ENCODE results near the gene DCC.
"Not testable (repeated sequence)": the region's sequence is repeated elsewhere in the genome, so short reads cannot be mapped to it uniquely, and the experiment has no call there.

The DCC gene

DNA sequence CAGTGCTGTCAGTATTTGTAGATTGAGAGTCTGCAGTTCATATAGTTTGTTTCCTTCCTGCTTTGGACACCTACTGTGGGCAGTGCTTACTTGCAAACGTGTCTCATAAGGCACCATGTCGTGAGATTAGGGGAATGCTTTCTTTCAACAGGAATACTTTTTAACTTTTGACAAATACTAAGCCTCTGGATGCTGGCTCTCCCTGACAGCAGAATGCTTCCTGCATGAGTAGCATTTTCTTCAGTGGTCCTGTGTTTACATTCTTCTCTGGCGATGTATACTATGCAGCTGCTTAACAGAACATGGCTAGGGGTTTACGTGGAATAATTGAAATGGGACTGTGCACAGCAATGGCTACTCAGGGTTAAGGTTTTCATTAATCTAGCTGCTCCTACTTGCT, 1077.0 kb downstream of the DCC start:
- DNase-seq (ENCODE audit: low read depth): no peak

DNA sequence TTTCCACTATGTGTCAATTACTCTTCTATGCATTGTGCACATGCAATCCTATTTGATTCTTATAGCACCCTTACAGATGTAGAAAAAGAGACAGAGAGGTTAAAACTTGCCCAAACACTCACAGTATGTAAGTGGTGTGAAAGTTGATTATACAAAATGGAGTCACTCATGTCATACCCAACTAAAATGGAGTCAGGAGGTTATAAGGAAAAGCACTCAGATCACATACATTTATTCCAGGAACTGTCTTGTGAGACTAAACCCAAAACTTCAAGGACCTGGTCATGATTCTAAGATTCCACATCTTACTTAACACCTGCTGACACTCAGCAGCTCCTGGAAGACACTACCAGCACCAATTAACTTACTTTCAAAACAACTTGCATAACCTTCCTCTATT, 1081.9 kb downstream of the DCC start:
- no peak for DNase-seq (ENCODE audit: low read depth)

DNA sequence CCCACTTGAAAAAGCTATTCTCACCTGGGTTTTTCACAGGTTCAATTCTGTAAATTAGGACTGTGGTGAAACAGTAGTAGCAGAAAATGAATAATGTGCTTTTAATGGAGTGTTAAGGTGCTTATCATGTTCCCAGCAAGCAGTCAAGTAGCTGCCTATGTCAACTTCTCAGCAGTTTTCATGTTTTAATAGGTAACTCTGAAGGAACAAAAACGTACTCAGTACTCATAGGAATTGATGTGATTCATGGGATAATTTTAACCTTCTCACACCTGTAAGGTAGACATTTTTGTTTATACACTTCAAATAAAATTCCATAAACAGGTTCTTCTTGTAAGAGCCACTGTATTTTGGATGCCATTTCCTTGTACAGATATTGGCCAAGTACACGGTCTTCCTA, 1082.9 kb downstream of the DCC start:
- DNase-seq (ENCODE audit: low read depth): no peak

DNA sequence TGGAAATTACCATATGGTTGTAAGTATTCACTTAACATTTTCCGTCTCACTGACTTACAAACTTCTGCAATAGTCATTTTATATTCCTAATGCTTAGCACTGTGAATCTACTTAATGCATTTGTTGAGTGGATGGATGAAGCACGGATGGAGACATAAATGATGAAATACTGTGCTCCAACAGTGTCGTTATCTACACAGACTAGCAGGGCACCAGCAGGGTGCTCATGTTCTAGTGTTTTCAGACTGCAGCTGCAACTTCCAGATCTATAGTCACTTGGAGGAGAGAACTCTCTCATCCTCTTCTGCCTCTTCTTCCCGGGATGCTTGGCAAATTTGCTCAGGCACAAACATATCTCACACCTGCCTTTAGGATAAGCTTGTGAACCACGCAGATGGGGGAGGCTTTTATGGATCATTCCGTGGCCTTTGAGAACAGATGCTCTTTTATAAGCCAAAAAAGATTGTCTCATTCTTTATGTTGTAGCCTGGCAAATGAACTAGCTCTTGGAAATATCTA, 1086.7 kb downstream of the DCC start:
- DNase-seq (ENCODE audit: low read depth): no peak

DNA sequence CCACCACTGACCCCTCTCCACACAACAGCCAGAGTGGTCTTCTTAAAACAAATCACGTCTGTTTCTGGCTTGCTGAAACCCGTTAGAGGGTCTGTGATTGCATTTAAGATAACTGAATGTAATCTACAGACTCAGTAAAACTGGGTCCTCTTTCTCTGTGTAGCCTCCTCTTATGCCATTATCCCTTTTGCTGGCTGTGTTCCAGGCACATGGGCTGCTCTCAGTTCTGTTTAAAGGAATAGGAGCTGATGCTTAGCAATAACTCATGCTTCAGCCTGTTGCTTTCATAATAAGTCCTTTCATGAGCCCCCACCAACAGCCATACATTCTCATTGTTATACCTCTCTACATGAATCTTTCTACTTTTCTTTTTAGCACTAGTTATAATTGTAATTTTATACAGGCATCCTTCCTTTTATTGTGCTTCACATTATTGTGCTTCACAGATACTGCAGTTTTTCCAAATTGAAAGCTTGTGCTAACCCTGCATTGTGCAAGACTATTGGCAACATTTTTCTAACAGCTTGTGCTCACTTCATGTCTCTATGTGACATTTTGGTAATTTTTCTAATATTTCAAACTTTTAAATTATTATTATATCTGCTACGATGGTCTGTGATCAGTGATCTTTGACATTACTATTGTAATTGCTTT, 1101.9 kb downstream of the DCC start:
- no peak for DNase-seq (ENCODE audit: low read depth)

DNA sequence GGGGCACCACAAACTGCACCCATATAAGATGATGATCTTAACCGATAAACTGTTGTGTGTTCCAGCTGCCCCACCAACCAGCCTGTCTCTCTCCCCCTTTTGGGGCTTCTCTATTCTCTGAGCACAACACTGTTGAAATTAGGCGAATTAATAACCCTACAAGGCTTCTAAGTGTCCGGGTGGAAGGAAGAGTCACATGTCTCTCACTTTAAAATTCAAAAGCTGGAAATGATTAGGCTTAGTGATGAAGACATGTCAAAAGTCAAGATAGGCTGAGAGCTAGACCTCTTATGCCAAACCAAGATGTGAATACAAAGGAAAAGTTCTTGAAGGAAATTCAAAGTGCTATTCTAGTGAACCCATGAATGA, 1102.4 kb downstream of the DCC start:
- DNase-seq (ENCODE audit: low read depth): no peak

DNA sequence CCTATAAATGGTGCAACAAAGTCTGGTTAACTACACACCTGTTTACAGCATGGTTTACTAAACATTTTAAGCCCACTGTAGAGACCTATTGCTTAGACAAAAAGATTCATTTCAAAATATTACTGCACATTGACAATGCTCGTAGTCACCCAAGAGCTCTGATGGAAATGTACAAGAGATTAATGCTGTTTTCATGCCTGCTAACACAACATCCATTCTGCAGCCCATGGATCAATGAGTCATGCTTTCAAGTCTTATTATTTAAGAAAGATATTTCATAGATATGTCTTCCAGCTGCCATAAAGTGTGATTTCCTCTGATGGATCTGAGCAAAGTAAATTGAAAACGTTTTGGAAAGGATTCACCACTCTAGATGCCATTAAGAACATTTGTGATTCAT, 1103.3 kb downstream of the DCC start:
- no peak for DNase-seq (ENCODE audit: low read depth)

DNA sequence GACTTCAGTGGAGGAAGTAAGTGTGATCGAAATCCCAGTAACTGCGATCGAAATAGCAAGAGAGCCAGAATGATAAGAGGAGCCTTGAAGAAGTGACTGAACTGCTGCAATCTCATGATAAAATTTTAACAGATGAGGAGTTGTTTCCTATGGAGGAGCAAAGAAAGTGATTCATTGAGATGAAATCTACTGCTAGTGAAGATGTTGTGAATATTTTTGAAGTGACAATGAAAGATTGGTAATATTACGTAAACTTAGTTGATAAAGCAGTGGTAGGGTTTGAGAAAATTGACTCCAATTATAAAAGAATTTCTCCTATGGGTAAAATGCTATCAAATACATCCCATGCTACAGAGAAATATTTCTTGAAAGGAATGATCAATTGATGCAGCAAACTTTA, 1103.8 kb downstream of the DCC start:
- no peak for DNase-seq (ENCODE audit: low read depth)

DNA sequence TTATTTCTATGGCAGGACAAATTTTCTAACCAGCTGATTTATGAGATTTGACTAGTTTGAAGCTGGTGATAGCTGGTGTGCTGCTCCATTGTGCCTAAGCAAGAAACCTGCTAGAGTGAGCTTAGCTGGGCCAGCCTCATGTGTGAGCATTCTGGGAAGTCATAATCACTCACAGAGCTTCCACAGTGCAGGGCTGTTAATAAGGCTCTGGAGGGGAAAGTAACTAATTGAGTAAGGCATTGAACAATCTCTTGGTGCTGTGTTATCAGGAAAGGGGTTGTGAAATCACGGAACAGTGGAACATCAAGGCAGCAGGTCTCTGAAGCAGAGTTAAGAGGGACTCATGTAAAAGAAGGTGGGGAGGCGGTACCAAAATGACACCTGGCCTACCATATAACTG, 1111.9 kb downstream of the DCC start:
- no peak for DNase-seq (ENCODE audit: low read depth)

DNA sequence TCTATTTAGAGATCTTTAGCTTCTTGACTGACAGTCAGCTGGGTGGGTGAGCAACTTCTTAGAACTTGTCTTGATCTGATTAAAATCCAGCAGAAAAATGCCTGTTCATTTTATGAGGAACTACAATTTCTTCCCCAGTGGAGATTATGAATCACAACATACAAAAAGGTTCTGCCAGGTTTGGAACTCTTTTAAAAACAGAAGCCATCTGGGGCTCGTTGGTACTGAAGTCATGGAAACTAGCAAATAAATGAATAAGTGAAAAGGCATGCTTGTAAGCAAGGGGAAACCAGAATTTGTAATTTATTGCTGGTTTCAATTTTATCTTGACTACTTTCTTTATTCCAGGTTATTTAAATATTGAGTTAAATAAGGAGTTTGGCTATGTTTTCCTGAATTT, 1117.1 kb downstream of the DCC start:
- DNase-seq (ENCODE audit: low read depth): no peak

DNA sequence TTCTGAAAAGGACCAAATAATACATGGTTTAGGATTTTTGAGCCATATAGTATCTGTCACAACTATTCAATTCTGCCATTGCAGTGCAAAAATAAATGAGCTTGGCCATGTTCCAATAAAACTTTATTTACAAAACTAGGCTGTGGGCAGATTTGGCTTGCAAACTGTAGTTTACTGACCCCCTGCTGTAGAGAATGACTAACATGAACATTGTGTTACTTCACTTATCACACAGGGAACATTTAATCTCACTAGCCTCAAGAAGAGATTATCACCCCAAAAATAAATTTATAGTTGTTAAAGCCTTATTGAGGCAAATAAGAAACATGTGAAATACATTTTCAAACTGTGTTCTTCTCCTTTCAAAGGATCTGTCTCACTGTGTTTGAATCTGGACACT, 1118.3 kb downstream of the DCC start:
- DNase-seq (ENCODE audit: low read depth): no peak

DNA sequence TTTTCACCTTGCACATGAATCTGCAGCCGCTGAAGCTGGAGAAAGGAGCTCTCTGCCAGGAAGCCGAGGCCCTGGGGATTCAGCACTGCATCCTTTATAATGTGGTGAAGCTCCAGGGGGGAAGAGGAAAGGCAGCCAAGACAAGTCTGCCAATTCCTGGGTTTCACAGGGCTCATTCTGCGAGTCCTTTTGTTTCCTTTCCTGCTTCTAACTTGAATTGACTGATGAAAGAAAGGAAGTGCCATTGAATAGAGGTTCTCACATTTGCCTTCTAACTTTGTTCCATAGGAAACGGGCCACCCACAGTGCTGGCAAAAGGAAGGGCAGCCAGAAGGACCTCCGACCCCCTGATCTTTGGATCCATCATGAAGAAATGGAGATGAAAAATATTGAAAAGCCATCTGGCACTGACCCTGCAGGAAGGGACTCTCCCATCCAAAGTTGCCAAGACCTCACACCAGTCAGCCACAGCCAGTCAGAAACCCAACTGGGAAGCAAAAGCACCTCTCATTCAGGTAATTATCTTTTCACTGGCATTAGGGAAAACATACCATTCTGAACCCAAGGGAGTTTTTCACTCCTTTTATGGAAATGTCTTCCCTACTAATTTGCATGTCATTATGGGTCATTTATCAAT, 1119.1 kb downstream of the DCC start:
- DNase-seq (ENCODE audit: low read depth): no peak

DNA sequence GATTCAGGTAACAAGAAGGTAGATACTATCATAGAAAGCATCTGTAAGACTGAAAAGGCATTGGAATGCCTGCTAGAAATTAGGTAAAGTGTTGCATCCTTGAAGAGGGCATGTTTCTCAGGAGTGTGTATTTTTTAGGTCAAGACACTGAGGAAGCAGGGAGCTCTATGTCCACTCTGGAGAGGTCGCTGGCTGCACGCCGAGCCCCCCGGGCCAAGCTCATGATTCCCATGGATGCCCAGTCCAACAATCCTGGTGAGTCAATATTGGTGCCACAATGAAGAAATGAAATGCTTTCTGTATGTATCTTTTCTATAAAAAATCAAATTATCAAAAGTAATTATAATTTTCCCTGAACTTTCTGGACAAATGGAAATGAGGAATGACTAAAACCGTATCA, 1127.8 kb downstream of the DCC start:
- DNase-seq (ENCODE audit: low read depth): no peak

DNA sequence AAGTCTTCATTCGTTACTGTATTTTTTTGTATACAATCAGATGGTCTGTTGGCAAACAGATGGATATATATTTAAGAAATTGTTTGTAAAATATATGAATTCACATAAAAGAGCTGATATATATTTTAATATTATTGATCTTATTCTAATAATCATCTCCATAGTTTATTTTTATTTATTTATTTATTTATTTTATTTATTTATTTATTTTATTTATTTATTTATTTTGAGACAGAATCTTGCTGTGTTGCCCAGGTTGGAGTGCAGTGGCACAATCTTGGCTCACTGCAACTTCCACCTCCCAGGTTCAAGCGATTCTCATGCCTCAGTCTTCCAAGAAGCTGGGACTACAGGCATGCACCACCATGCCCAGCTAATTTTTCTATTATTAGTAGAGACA, 1128.2 kb downstream of the DCC start:
- DNase-seq (ENCODE audit: low read depth): not testable (repeated sequence)

DNA sequence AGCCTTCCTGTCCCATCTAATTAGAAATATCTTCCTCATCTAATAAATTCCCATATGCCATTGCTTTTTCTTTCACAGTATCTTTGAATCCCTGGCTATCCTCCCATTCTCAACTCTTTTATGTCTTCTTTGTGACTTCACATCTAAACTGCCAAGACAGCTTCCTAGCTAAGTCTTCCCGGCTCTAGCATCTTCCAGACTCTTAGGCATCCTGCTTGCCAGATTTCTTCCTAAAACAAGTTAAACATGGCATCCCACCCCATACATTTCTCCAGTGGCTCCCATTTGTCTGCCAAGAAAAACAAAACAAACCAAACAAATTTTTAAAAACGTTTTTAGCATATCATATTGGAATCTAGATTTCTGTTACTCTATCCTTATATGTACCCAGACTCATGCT, 1132.5 kb downstream of the DCC start:
- no peak for DNase-seq (ENCODE audit: low read depth)

DNA sequence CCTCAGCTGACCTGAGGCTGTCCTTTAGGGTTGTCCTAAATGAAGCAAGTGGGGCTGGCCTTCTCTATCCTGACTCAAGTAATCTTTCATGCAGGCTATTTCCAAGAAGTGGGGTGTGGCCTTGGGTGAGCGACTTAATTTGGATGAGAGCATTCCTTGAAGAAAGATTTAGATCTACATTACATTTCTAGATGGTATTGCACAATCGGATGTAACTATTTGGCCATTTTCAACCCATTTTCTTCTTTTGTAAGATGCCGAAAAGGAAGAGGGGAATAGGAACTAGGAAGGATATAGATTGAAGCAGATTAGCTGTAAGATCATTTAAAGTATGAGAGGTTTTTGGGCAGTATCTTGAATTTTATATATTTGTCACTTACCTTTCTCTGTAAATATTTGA, 1138.2 kb downstream of the DCC start:
- DNase-seq (ENCODE audit: low read depth): no peak

DNA sequence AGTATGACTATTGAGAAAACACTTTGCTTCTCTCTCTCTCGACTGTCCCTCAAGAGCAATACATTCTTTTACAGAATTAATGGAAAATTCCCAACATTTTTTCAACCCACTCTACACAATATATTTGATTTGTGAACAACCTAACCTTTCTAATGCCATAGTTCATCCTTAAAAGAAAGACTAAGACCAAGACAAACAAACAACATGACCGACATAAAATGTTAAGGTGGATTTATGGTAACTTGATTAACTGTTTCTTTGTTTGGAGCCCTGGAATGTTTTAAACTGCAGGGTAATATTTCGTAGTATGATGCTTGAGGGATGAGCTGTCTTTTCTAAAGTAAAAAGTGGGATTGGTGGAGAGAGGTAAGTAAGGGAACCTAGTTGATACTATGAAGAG, 1146.3 kb downstream of the DCC start:
- DNase-seq (ENCODE audit: low read depth): no peak

DNA sequence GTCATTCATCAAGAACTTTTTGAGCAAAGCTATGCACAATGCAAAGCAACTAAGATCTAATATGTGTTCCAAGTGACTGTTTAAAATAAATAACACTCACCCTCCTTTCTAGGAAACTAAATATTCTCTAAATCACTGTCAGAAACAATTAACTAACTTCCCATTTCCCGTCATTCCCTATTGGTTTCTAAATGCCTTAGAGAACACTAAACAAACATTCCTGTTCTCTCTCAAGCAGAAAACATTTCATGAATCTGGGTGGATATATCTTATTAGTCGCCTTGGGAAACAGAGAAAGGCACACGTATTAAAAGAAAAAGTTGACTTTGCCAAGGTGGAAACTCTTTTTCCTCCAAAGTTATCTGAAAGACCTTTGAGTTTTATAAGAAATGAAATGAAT, 1149.3 kb downstream of the DCC start:
- no peak for DNase-seq (ENCODE audit: low read depth)

DNA sequence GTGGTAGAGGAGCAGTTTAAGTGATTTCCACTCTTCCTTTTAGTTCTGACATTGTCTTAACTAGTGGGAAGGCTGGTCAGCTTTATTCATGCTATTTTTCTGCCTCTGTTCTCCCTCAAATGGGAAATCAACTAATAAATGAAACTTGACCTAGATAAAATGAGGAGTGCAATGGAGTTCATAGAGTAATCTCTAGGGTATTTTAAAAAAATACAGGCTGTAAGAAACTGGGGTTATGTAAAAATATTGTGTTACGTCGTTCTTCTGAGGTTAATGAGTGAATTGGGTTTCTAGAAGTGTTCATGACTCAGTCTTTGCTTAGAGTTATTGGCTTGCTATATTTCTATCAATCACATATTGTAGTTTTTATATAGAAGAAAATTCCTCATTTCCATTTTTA, 1150.0 kb downstream of the DCC start:
- DNase-seq (ENCODE audit: low read depth): no peak

DNA sequence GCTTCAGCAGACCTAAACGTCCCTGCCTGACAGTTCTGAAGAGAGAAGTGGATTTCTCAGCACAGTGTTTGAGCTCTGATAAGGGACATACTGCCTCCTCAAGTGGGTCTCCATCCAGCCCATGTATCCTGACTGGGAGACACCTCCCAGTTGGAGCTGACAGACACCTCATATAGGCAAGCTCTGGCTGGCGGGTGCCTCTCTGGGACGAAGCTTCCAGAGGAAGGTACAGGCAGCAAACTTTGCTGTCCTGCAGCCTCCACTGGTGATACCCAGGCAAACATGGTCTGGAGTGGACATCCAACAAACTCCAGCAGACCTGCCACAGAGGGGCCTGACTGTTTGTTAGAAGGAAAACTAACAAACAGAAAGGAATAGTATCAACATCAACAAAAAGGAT, 1156.0 kb downstream of the DCC start:
- DNase-seq (ENCODE audit: low read depth): no peak

DNA sequence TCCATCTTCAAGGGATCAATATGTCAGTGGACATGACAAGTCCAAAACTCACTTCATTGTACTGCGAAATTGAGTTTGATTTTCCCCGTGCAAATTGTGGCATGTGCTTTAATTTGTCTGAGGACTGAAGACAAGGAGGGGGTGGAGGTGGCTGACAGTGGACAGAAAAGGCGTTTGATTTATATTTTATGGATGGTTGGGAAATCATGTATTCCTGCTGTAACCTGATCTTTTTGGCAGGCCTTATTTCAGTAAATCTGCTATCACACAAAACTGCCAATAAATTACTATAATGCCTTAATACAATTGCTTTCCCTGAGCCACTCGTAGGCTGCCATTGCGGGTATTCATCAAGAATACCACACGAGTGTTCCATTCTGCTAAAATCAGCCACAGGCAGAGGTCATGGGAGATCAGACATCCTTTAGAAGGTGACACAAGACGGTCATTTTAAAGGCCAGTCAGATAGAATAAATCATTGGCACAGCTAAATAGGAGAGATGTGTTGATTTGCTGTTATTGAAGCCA, 1164.0 kb downstream of the DCC start:
- no peak for DNase-seq (ENCODE audit: low read depth)

DNA sequence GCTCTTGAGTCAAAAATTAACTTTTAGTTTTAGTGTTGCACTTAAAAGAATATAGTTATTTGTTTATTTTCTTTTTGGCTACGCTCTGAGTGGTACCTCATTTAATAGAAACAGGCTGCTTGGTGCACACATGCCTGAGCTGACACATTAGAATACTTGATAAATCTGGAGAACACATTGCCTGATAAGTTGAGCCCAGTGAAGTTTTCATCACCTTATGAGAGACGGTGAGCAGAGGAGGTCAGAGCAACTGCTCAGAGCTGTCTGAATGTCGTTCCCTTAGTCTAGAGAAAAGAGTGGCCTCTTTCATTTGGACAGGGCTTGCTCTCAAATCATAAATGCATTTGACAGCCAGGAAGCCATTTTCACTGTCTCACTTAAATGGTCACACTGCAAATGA, 1168.5 kb downstream of the DCC start:
- DNase-seq (ENCODE audit: low read depth): no peak

DNA sequence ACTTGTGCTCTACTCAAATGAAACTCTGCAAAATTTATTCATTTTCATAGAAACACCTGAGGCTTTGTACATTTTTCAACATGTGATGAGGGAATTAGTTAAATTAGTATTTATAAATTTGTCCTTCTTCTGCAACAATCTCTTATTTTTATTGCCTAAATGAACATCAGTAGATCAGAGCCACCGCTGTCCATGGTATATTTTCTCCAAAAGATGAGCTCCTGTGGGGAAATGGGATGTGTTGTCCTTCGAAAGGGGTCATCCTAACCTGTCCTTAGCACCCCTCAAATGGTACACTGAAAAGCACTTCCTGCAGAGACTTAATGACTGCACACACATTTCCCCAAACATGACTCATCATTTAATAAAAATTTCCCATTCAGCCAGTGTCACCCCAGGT, 1169.9 kb downstream of the DCC start:
- DNase-seq (ENCODE audit: low read depth): no peak

DNA sequence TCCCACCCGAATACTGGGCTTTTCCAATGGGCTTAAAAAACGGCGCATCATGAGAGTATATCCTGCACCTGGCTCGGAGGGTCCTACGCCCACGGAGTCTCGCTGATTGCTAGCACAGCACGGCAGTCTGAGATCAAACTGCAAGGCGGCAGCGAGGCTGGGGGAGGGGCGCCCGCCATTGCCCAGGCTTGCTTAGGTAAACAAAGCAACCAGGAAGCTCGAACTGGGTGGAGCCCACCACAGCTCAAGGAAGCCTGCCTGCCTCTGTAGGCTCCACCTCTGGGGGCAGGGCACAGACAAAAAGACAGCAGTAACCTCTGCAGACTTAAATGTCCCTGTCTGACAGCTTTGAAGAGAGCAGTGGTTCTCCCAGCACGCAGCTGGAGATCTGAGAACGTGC, 1171.7 kb downstream of the DCC start:
- DNase-seq (ENCODE audit: low read depth): not testable (repeated sequence)

Measured in fibroblast of gingiva (primary cell).